GM13976 (cell line): ENCODE measurements around the gene NRXN2.

ENCODE experiments used
- DNase-seq: peaks from one replicate; pipeline ENCODE4 v3.0.0; 2012; ENCODE audit warnings: low spot score
- CTCF ChIP-seq: IDR thresholded peaks from 2 replicates; pipeline ENCODE4 v1.5.1; 2012; ENCODE audit warnings: borderline replicate concordance, mild to moderate bottlenecking; ENCODE audit not compliant: insufficient read depth; ENCODE audit errors: extremely low read depth, missing control alignments, control extremely low read depth
- in situ Hi-C: fragments of 300-500 bp; cut with MboI; formaldehyde crosslinking; loops from one replicate; pipeline ENCODE4 v1.12.0; 2022; ENCODE audit warnings: low sequenced_read_pairs, mixed read lengths, inconsistent platforms; ENCODE audit not compliant: unreplicated experiment

NRXN2 gene

GRCh38 chr11:64685536-64685935 is 37.5 kb downstream of the NRXN2 start:
- no peak for DNase-seq
- in situ Hi-C loops: no loop called here
- no peak for TF ChIP-seq CTCF

- DNase-seq: no peak
- in situ Hi-C loops: no loop called here
- TF ChIP-seq CTCF: no peak
Observed at GRCh38 chr11:64684357-64684756, 38.6 kb downstream of the NRXN2 start.

GRCh38 chr11:64681171-64681570 is 41.8 kb downstream of the NRXN2 start:
- TF ChIP-seq CTCF: no peak
- no peak for DNase-seq
- in situ Hi-C loops: no loop called here

- in situ Hi-C loops: no loop called here
- DNase-seq: no peak
- TF ChIP-seq CTCF: no peak
Observed at GRCh38 chr11:64679846-64680245, 43.2 kb downstream of the NRXN2 start.

GRCh38 chr11:64677441-64678023 is 45.5 kb downstream of the NRXN2 start:
- in situ Hi-C loops: no loop called here
- DNase-seq: no peak

GRCh38 chr11:64676261-64676615 is 46.8 kb downstream of the NRXN2 start:
- in situ Hi-C loops: no loop called here
- TF ChIP-seq CTCF: no peak
- no peak for DNase-seq

More at GRCh38 chr11:64677441-64678023, 45.5 kb downstream of the NRXN2 start:
- TF ChIP-seq CTCF: no peak
